Measurements from ENCODE around the gene FCHSD2. TPM values are rescaled to one million over a fixed set of nuclear protein-coding genes. Genes with fewer than 3 reads are reported as not detected.

The FCHSD2 gene
- total and polyA plus RNA-seq, 2 donors (not counting 1 experiment from before 2014, with no cell fraction given), result 113 to 189 TPM

DNA sequence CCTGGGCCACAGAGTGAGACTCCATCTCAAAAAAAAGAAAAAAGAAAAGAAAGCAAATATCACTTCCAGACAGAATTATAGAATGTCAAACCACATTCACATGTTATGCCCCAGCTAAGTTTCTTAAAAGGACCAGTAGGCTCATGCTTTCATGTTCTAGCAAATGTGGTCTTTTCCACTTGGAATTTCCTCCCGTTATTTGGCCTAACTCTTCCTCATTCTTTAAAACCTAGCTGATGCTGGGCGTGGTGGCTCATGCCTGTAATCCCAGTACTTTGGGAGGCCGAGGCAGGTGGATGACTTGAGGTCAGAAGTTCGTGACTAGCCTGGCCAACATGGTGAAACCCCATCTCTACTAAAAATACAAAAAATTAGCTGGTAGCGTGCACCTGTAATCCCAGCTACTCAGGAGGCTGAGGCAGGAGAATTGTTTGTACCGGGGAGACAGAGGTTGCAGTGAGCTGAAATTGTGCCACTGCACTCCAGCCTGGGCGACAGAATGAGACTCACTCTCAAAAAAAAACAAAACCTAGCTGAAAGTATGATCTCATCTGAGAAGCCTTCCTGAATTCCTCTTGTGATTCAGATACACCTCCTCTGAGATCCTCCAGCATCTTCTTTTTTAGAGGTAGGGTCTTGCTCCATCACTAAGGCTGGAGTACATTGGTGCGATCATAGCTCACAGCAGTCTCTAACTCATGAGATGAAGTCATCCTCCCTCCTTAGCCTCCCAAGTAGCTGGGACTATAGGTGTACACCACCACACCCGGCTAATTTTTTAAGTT, 50.4 kb downstream of the FCHSD2 start:
- Histone ChIP-seq H3K9me3 (ENCODE audit: control extremely low read depth in 1 of 3, control insufficient read depth in 2 of 3, insufficient read depth in 1 of 3, low read length in 2 of 3) (peaks cover 0 to 3% (median 0%) of the 10 kb centered on the region in 3 donors), H3K36me3 (replicated peaks in 1 of 2; ENCODE audit: control extremely low read depth in 1 of 2, control insufficient read depth in 1 of 2, extremely low read depth in 1 of 2, insufficient read depth in 2 of 2, low read length in 1 of 2) (peaks cover 0 to 24% of the 10 kb centered on the region in 2 experiments), H3K27me3 (replicated peaks in 1 of 4; ENCODE audit: control extremely low read depth in 1 of 4, control insufficient read depth in 3 of 4, insufficient read depth in 4 of 4, low read length in 3 of 4) (no peaks in the 10 kb centered on the region), H3K79me2 (ENCODE audit: control insufficient read depth, insufficient read depth, low read length) (peaks cover 95% of the 10 kb centered on the region), H3K4me1 (ENCODE audit: control insufficient read depth in 2 of 2, insufficient read depth in 2 of 2, low read length in 2 of 2) (peaks cover 28 to 40% of the 10 kb centered on the region in 2 donors), H2AFZ (ENCODE audit: insufficient read depth, low read depth, low read length, poor library complexity, severe bottlenecking) (no peak overlapping the region), H3K4me2 (replicated peaks; ENCODE audit: low read depth, low read length, poor library complexity, severe bottlenecking) (no peak overlapping the region), H4K20me1 (ENCODE audit: control insufficient read depth, insufficient read depth, low read length, poor library complexity, severe bottlenecking) (peaks cover 23% of the 10 kb centered on the region), H3K27ac (ENCODE audit: low read length in 2 of 2) (peak overlapping the region in 1 of 2 donors; percentile 72), H3K9ac (ENCODE audit: low read length) (no peak overlapping the region), H3K4me3 (ENCODE audit: control extremely low read depth in 1 of 5, extremely low read depth in 1 of 5, insufficient read depth in 1 of 5, low read depth in 2 of 5, low read length in 4 of 5) (no peak overlapping the region)
- DNase-seq (no peak), ATAC-seq (ENCODE audit: low read depth) (no peak)
- intact Hi-C loops (cut with micrococcal nuclease), result no loop called here
- Mint-ChIP-seq H3K27ac (no peak overlapping the region), H3K9me3 (ENCODE audit: insufficient read depth) (no peaks in the 10 kb centered on the region), H3K27me3 (no peaks in the 10 kb centered on the region), H3K4me1 (peaks cover 57% of the 10 kb centered on the region), H3K4me3 (no peak overlapping the region)
- WGBS (ENCODE audit: insufficient coverage), result 94% methylated on average over 3 of the region's 9 CpGs
- POLR2A ChIA-PET, result no interaction called here
- CTCF ChIA-PET, result interaction anchor here (1.0 kb wide), 1 partner anchor 167 kb away, joined by 3 read pairs; no protein-coding TSS in a partner anchor
- TF ChIP-seq EZH2 (IDR thresholded peaks at IDR 0.05; ENCODE audit: borderline replicate concordance, insufficient read depth, low read depth, low read length, poor library complexity, severe bottlenecking), result no peak
- TF ChIP-seq, protein P1, sequence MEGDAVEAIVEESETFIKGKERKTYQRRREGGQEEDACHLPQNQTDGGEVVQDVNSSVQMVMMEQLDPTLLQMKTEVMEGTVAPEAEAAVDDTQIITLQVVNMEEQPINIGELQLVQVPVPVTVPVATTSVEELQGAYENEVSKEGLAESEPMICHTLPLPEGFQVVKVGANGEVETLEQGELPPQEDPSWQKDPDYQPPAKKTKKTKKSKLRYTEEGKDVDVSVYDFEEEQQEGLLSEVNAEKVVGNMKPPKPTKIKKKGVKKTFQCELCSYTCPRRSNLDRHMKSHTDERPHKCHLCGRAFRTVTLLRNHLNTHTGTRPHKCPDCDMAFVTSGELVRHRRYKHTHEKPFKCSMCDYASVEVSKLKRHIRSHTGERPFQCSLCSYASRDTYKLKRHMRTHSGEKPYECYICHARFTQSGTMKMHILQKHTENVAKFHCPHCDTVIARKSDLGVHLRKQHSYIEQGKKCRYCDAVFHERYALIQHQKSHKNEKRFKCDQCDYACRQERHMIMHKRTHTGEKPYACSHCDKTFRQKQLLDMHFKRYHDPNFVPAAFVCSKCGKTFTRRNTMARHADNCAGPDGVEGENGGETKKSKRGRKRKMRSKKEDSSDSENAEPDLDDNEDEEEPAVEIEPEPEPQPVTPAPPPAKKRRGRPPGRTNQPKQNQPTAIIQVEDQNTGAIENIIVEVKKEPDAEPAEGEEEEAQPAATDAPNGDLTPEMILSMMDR (IDR thresholded peaks at IDR 0.05), result no peak

DNA sequence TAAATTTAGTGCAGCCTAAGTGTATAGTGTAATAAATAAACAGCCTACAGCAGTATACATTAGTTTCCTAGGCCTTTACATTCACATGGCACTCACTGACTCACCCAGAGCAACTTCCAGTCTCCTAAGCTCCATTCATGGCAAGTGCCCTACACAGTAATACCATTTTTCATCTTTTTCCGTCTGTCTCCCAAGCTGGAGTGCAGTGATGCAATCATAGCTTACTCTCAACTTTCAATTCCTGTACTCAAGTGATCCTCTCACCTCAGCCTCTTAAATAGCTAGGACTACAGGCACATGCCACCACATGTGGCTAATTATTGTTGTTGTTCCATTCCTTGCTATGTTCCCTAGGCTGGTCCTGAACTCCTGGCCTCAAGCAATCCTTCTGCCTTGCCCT, 54.4 kb downstream of the FCHSD2 start:
- H3K27me3 Mint-ChIP-seq, result no peaks in the 10 kb centered on the region

More for the DNA sequence above, 54.4 kb downstream of the FCHSD2 start:
- POLR2A ChIA-PET, result no interaction called here
- peak overlapping the region; percentile 4 to 78 for H3K27ac ChIP-seq (ENCODE audit: low read length in 2 of 2)
- H3K4me2 ChIP-seq (replicated peaks; ENCODE audit: low read depth, low read length, poor library complexity, severe bottlenecking), result peak overlapping the region; percentile 48
- H3K4me1 Mint-ChIP-seq, result peaks cover 57% of the 10 kb centered on the region
- peak; percentile 61 for ATAC-seq (ENCODE audit: low read depth)
- no peaks in the 10 kb centered on the region for H3K27me3 ChIP-seq (replicated peaks in 1 of 4; ENCODE audit: control extremely low read depth in 1 of 4, control insufficient read depth in 3 of 4, insufficient read depth in 4 of 4, low read length in 3 of 4)
- peaks cover 28 to 41% of the 10 kb centered on the region in 2 donors for H3K4me1 ChIP-seq (ENCODE audit: control insufficient read depth in 2 of 2, insufficient read depth in 2 of 2, low read length in 2 of 2)
- H4K20me1 ChIP-seq (ENCODE audit: control insufficient read depth, insufficient read depth, low read length, poor library complexity, severe bottlenecking), result peaks cover 23% of the 10 kb centered on the region
- peak overlapping the region; percentile 12 for H3K4me3 Mint-ChIP-seq
- H3K9me3 ChIP-seq (ENCODE audit: control extremely low read depth in 1 of 3, control insufficient read depth in 2 of 3, insufficient read depth in 1 of 3, low read length in 2 of 3), result peaks cover 0 to 3% (median 0%) of the 10 kb centered on the region in 3 donors
- H2AFZ ChIP-seq (ENCODE audit: insufficient read depth, low read depth, low read length, poor library complexity, severe bottlenecking), result no peak overlapping the region
- peaks cover 0 to 31% of the 10 kb centered on the region in 2 experiments for H3K36me3 ChIP-seq (replicated peaks in 1 of 2; ENCODE audit: control extremely low read depth in 1 of 2, control insufficient read depth in 1 of 2, extremely low read depth in 1 of 2, insufficient read depth in 2 of 2, low read length in 1 of 2)
- H3K4me3 ChIP-seq (ENCODE audit: control extremely low read depth in 1 of 5, extremely low read depth in 1 of 5, insufficient read depth in 1 of 5, low read depth in 2 of 5, low read length in 4 of 5), result no peak overlapping the region
- H3K9ac ChIP-seq (ENCODE audit: low read length), result no peak overlapping the region
- WGBS (ENCODE audit: insufficient coverage), result no CpG with 5 or more reads among the region's 1 CpG
- peak; percentile 51 for DNase-seq
- H3K27ac Mint-ChIP-seq, result peak overlapping the region; percentile 86
- intact Hi-C loops (cut with micrococcal nuclease), result loop anchor here (2.0 to 5.0 kb wide), 3 partner anchors 15 to 35 kb away; no protein-coding TSS in a partner anchor
- no peaks in the 10 kb centered on the region for H3K9me3 Mint-ChIP-seq (ENCODE audit: insufficient read depth)
- TF ChIP-seq EZH2 (IDR thresholded peaks at IDR 0.05; ENCODE audit: borderline replicate concordance, insufficient read depth, low read depth, low read length, poor library complexity, severe bottlenecking), result no peak
- TF ChIP-seq, protein P1 (IDR thresholded peaks at IDR 0.05), result no peak
- CTCF ChIA-PET, result interaction anchor here (0.5 to 2.3 kb wide), 5 partner anchors 10 to 347 kb away, joined by 3 to 7 read pairs (median 4); no protein-coding TSS in a partner anchor
- peaks cover 94% of the 10 kb centered on the region for H3K79me2 ChIP-seq (ENCODE audit: control insufficient read depth, insufficient read depth, low read length)

Measured in B cell (primary cell).